Stimulated activated CD4-positive, alpha-beta T cell treated with anti-CD3 and anti-CD28 coated beads, Interleukin-12 subunit alpha, Interleukin-12 subunit beta, amount 100 ng/mL, for 4 hours (primary cell): ENCODE measurements around the gene GRAMD2B.
"Not testable (repeated sequence)": the region's sequence is repeated elsewhere in the genome, so short reads cannot be mapped to it uniquely, and the experiment has no call there.

Experiments
- DNase-seq: peaks from one replicate; pipeline ENCODE4 v3.0.0-alpha.2; 2020

The GRAMD2B gene

GRCh38 chr5:126450907-126451306 lies 27.7 kb downstream of the GRAMD2B start:
- DNase-seq, result no peak

GRCh38 chr5:126452477-126452876 lies 29.3 kb downstream of the GRAMD2B start:
- no peak for DNase-seq

- no peak for DNase-seq
These were observed 30.9 kb downstream of the GRAMD2B start for GRCh38 chr5:126454081-126454480.

GRCh38 chr5:126454535-126454934 lies 31.3 kb downstream of the GRAMD2B start:
- DNase-seq, result no peak

- DNase-seq, result no peak
These were observed 32.1 kb downstream of the GRAMD2B start for GRCh38 chr5:126455264-126455663.

- no peak for DNase-seq
These were observed 32.5 kb downstream of the GRAMD2B start for GRCh38 chr5:126455728-126456127.

- no peak for DNase-seq
These were observed 33.1 kb downstream of the GRAMD2B start for GRCh38 chr5:126456217-126456820.

GRCh38 chr5:126460459-126460858 lies 37.2 kb downstream of the GRAMD2B start:
- no peak for DNase-seq

- DNase-seq, result no peak
These were observed 37.8 kb downstream of the GRAMD2B start for GRCh38 chr5:126460977-126461376.

- DNase-seq, result no peak
These were observed 38.6 kb downstream of the GRAMD2B start for GRCh38 chr5:126461838-126462237.

GRCh38 chr5:126462239-126463014 lies 39.2 kb downstream of the GRAMD2B start:
- no peak for DNase-seq

GRCh38 chr5:126464016-126464415 lies 40.8 kb downstream of the GRAMD2B start:
- DNase-seq, result no peak

GRCh38 chr5:126464959-126465358 lies 41.8 kb downstream of the GRAMD2B start:
- no peak for DNase-seq

GRCh38 chr5:126468091-126468490 lies 44.9 kb downstream of the GRAMD2B start:
- no peak for DNase-seq

GRCh38 chr5:126469536-126470316 lies 46.5 kb downstream of the GRAMD2B start:
- DNase-seq, result no peak

GRCh38 chr5:126470529-126470928 lies 47.3 kb downstream of the GRAMD2B start:
- DNase-seq, result not testable (repeated sequence)

- DNase-seq, result no peak
These were observed 48.0 kb downstream of the GRAMD2B start for GRCh38 chr5:126471247-126471646.

GRCh38 chr5:126471875-126472537 lies 48.8 kb downstream of the GRAMD2B start:
- no peak for DNase-seq

GRCh38 chr5:126472538-126472889 lies 49.3 kb downstream of the GRAMD2B start:
- DNase-seq, result no peak

- DNase-seq, result no peak
These were observed 54.3 kb downstream of the GRAMD2B start for GRCh38 chr5:126477294-126478117.

- no peak for DNase-seq
These were observed 56.6 kb downstream of the GRAMD2B start for GRCh38 chr5:126479810-126480209.

- DNase-seq, result no peak
These were observed 57.6 kb downstream of the GRAMD2B start for GRCh38 chr5:126480824-126481223.
